Suprapubic skin (tissue), 3 donors: ENCODE measurements around the gene ANKRD36B.

Experiments used
- EP300 ChIP-seq: sonication (generic); formaldehyde crosslinking; IDR thresholded peaks from one replicate; pipeline ENCODE4 v1.6.1; 2017; ENCODE audit warnings: antibody characterized with exemption
- POLR2A ChIP-seq, 2 donors: fragments of 450-650 bp; IDR thresholded peaks; one replicate each; pipeline ENCODE4 v1.6.1; 2017; ENCODE audit warnings: antibody characterized with exemption in 2 of 2, mild to moderate bottlenecking in 2 of 2, moderate library complexity in 2 of 2
- TF ChIP-seq, protein P1 (sequence below), 2 donors: fragments of 200-600 bp in 1 of 2; fragments of 450-650 bp in 1 of 2; sonication (generic) in 1 of 2; IDR thresholded peaks; one replicate each; pipeline ENCODE4 v1.5.1; 2016 to 2019; ENCODE audit warnings: antibody characterized with exemption in 2 of 2, mild to moderate bottlenecking in 1 of 2, moderate library complexity in 1 of 2

DNA sequence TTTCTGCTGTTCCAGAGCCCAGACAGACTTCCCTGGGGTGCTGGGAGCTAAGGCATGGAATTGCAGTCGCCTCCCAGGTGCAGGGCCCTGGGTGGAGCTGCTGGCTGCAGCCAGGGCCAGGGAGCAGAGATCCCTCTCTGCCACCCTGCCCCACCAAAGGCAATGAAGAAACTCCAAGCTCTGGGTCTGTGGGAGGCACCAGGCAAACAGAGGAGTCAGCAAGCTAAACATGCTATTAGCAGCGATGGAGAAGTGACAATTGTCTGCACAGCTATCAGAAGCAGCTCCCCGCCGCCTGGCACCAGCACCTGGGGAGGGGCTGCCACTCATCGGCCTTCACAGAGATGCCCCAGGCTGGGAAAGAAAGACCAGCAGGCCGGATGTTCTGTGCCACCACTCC lies 28.2 kb upstream of the ANKRD36B start:
- no peak for TF ChIP-seq POLR2A (IDR thresholded peaks at IDR 0.05)
- TF ChIP-seq, protein P1, sequence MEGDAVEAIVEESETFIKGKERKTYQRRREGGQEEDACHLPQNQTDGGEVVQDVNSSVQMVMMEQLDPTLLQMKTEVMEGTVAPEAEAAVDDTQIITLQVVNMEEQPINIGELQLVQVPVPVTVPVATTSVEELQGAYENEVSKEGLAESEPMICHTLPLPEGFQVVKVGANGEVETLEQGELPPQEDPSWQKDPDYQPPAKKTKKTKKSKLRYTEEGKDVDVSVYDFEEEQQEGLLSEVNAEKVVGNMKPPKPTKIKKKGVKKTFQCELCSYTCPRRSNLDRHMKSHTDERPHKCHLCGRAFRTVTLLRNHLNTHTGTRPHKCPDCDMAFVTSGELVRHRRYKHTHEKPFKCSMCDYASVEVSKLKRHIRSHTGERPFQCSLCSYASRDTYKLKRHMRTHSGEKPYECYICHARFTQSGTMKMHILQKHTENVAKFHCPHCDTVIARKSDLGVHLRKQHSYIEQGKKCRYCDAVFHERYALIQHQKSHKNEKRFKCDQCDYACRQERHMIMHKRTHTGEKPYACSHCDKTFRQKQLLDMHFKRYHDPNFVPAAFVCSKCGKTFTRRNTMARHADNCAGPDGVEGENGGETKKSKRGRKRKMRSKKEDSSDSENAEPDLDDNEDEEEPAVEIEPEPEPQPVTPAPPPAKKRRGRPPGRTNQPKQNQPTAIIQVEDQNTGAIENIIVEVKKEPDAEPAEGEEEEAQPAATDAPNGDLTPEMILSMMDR (IDR thresholded peaks at IDR 0.05): no peak
- no peak for TF ChIP-seq EP300
